IgD-negative memory B cell (primary cell): ENCODE data around the gene PRSS35. TPM values are rescaled to one million over a fixed set of nuclear protein-coding genes. Genes with fewer than 3 reads are reported as not detected.
"Not testable (repeated sequence)": the region's sequence is repeated elsewhere in the genome, so short reads cannot be mapped to it uniquely, and the experiment has no call there.

Experiments
- H3K27ac Mint-ChIP-seq, 3 donors: one replicate each; pipeline ENCODE4 v1.8.0; 2020 to 2022; ENCODE audit warnings: mild to moderate bottlenecking in 3 of 3, mixed read lengths in 3 of 3, moderate library complexity in 1 of 3
- H3K27me3 Mint-ChIP-seq: one replicate; pipeline ENCODE4 v1.8.0; 2021; ENCODE audit warnings: mixed read lengths
- H3K36me3 Mint-ChIP-seq: one replicate; pipeline ENCODE4 v1.8.0; 2020; ENCODE audit warnings: mild to moderate bottlenecking, mixed read lengths
- H3K4me1 Mint-ChIP-seq, 3 donors: one replicate each; pipeline ENCODE4 v1.8.0; 2020 to 2022; ENCODE audit warnings: mixed read lengths in 3 of 3, mild to moderate bottlenecking in 1 of 3
- H3K4me3 Mint-ChIP-seq, 4 donors: one replicate each; pipeline ENCODE4 v1.8.0; 2020 to 2022; ENCODE audit warnings: mild to moderate bottlenecking in 4 of 4, mixed read lengths in 4 of 4, moderate library complexity in 3 of 4
- H3K9me3 Mint-ChIP-seq, 3 donors: one replicate each; pipeline ENCODE4 v1.8.0; 2020 to 2021; ENCODE audit warnings: mixed read lengths in 3 of 3, mild to moderate bottlenecking in 1 of 3
- polyA plus RNA-seq: library from polyadenylated mRNA; unstranded; fragments of 300-500 nt; fragmentation: Illumina TruSeq; gene quantifications from one replicate; pipeline ENCODE4 v1.2.3, GENCODE V29; 2021

Gene PRSS35
- polyA plus RNA-seq, 1 donor from 2014 or later: not detected

GRCh38 chr6:83551748-83552147 lies 39.4 kb downstream of the PRSS35 start:
- not testable (repeated sequence) for H3K36me3 Mint-ChIP-seq, H3K27ac Mint-ChIP-seq, H3K4me1 Mint-ChIP-seq, H3K27me3 Mint-ChIP-seq, H3K9me3 Mint-ChIP-seq, H3K4me3 Mint-ChIP-seq

GRCh38 chr6:83556871-83557270 lies 44.5 kb downstream of the PRSS35 start:
- peaks cover 0 to 1% (median 0%) of the 10 kb centered on the region in 3 donors for H3K9me3 Mint-ChIP-seq
- H3K4me1 Mint-ChIP-seq: peaks cover 0 to 1% (median 0%) of the 10 kb centered on the region in 3 donors
- no peak overlapping the region for H3K4me3 Mint-ChIP-seq
- H3K27ac Mint-ChIP-seq: no peak overlapping the region
- H3K36me3 Mint-ChIP-seq: no peaks in the 10 kb centered on the region
- H3K27me3 Mint-ChIP-seq: peaks cover 4% of the 10 kb centered on the region

- Mint-ChIP-seq H3K36me3 (no peaks in the 10 kb centered on the region), H3K9me3 (peaks cover 0 to 7% (median 0%) of the 10 kb centered on the region in 3 donors), H3K27me3 (peaks cover under 1% of the 10 kb centered on the region), H3K27ac (no peak overlapping the region), H3K4me3 (no peak overlapping the region), H3K4me1 (no peaks in the 10 kb centered on the region)
Observed at GRCh38 chr6:83558975-83559374, 46.6 kb downstream of the PRSS35 start.

GRCh38 chr6:83571663-83572185 lies 59.4 kb downstream of the PRSS35 start:
- H3K27me3 Mint-ChIP-seq, H3K4me3 Mint-ChIP-seq, H3K36me3 Mint-ChIP-seq, H3K27ac Mint-ChIP-seq, H3K4me1 Mint-ChIP-seq: not testable (repeated sequence)
- H3K9me3 Mint-ChIP-seq: peaks cover 7 to 14% (median 7%) of the 10 kb centered on the region in 3 donors

- no peak overlapping the region for H3K27ac Mint-ChIP-seq
- no peak overlapping the region for H3K4me3 Mint-ChIP-seq
- peaks cover 2 to 4% (median 3%) of the 10 kb centered on the region in 3 donors for H3K9me3 Mint-ChIP-seq
- peaks cover 0 to 2% (median 0%) of the 10 kb centered on the region in 3 donors for H3K4me1 Mint-ChIP-seq
- peaks cover 1% of the 10 kb centered on the region for H3K27me3 Mint-ChIP-seq
- no peaks in the 10 kb centered on the region for H3K36me3 Mint-ChIP-seq
Observed at GRCh38 chr6:83574783-83575182, 62.4 kb downstream of the PRSS35 start.

Other genes with a start within 250 kb of the PRSS35 start
- gene ME1, start 81.5 kb upstream of the PRSS35 start, polyA plus RNA-seq: not detected
- not detected for gene SNAP91, start 196.6 kb downstream of the PRSS35 start, polyA plus RNA-seq